Activated naive CD8-positive, alpha-beta T cell treated with anti-CD3 and anti-CD28 coated beads, Interleukin-2, amount 50 U/mL, for 24 hours (primary cell): ENCODE measurements around the gene COL18A1.
"Not testable (repeated sequence)": the region's sequence is repeated elsewhere in the genome, so short reads cannot be mapped to it uniquely, and the experiment has no call there.

Source experiments
- ATAC-seq: fragments of 150-1000 bp; cut with Tn5 transposase; one replicate; pipeline ENCODE4 v1.10.0; 2021
- DNase-seq: peaks from one replicate; pipeline ENCODE4 v3.0.0; 2021
- H3K27ac Mint-ChIP-seq: one replicate; pipeline ENCODE4 v1.8.0; 2021; ENCODE audit warnings: mild to moderate bottlenecking, mixed read lengths
- H3K27me3 Mint-ChIP-seq: one replicate; pipeline ENCODE4 v1.8.0; 2021; ENCODE audit warnings: mixed read lengths
- H3K36me3 Mint-ChIP-seq: one replicate; pipeline ENCODE4 v1.8.0; 2021; ENCODE audit warnings: low read depth, mixed read lengths
- H3K4me1 Mint-ChIP-seq: one replicate; pipeline ENCODE4 v1.8.0; 2021; ENCODE audit warnings: mixed read lengths
- H3K4me3 Mint-ChIP-seq: one replicate; pipeline ENCODE4 v1.8.0; 2021; ENCODE audit warnings: mild to moderate bottlenecking, moderate library complexity, mixed read lengths
- H3K9me3 Mint-ChIP-seq: one replicate; pipeline ENCODE4 v1.8.0; 2021; ENCODE audit warnings: mixed read lengths

Gene COL18A1

GRCh38 chr21:45559216-45560105, 154.5 kb downstream of the COL18A1 start:
- ATAC-seq (no peak), DNase-seq (no peak)
- Mint-ChIP-seq H3K27me3 (peaks cover 22% of the 10 kb centered on the region), H3K9me3 (no peaks in the 10 kb centered on the region), H3K27ac (no peak overlapping the region), H3K36me3 (no peaks in the 10 kb centered on the region), H3K4me1 (peaks cover 8% of the 10 kb centered on the region), H3K4me3 (no peak overlapping the region)

- DNase-seq (no peak), ATAC-seq (no peak)
- peaks cover 4% of the 10 kb centered on the region for H3K4me1 Mint-ChIP-seq
- H3K4me3 Mint-ChIP-seq = no peak overlapping the region
- H3K36me3 Mint-ChIP-seq = no peaks in the 10 kb centered on the region
- peaks cover 18% of the 10 kb centered on the region for H3K27me3 Mint-ChIP-seq
- no peaks in the 10 kb centered on the region for H3K9me3 Mint-ChIP-seq
- H3K27ac Mint-ChIP-seq = no peak overlapping the region
Measured at GRCh38 chr21:45560106-45561021, 155.4 kb downstream of the COL18A1 start.

GRCh38 chr21:45561241-45561640, 156.3 kb downstream of the COL18A1 start:
- DNase-seq, H3K4me1 Mint-ChIP-seq, H3K4me3 Mint-ChIP-seq, H3K27ac Mint-ChIP-seq, H3K9me3 Mint-ChIP-seq, H3K36me3 Mint-ChIP-seq, ATAC-seq: not testable (repeated sequence)
- H3K27me3 Mint-ChIP-seq = peaks cover 19% of the 10 kb centered on the region

GRCh38 chr21:45562402-45562801, 157.4 kb downstream of the COL18A1 start:
- DNase-seq (no peak), ATAC-seq (no peak)
- H3K27me3 Mint-ChIP-seq = peaks cover 19% of the 10 kb centered on the region
- no peak overlapping the region for H3K27ac Mint-ChIP-seq
- H3K4me3 Mint-ChIP-seq = no peak overlapping the region
- H3K36me3 Mint-ChIP-seq = no peaks in the 10 kb centered on the region
- no peaks in the 10 kb centered on the region for H3K9me3 Mint-ChIP-seq
- H3K4me1 Mint-ChIP-seq = peaks cover 2% of the 10 kb centered on the region

- Mint-ChIP-seq H3K9me3 (no peaks in the 10 kb centered on the region), H3K4me1 (peaks cover 2% of the 10 kb centered on the region)
- no peak for ATAC-seq
Measured at GRCh38 chr21:45562965-45563364, 158.0 kb downstream of the COL18A1 start.

More at GRCh38 chr21:45562965-45563364, 158.0 kb downstream of the COL18A1 start:
- no peak for DNase-seq
- no peak overlapping the region for H3K4me3 Mint-ChIP-seq
- H3K36me3 Mint-ChIP-seq = no peaks in the 10 kb centered on the region
- peaks cover 19% of the 10 kb centered on the region for H3K27me3 Mint-ChIP-seq
- H3K27ac Mint-ChIP-seq = no peak overlapping the region
